Measurements from ENCODE around the gene CD320. TPM values are rescaled to one million over a fixed set of nuclear protein-coding genes. Genes with fewer than 3 reads are reported as not detected.

Gene CD320
- polyA plus RNA-seq, 1 experiment, result 22.6 TPM

DNA sequence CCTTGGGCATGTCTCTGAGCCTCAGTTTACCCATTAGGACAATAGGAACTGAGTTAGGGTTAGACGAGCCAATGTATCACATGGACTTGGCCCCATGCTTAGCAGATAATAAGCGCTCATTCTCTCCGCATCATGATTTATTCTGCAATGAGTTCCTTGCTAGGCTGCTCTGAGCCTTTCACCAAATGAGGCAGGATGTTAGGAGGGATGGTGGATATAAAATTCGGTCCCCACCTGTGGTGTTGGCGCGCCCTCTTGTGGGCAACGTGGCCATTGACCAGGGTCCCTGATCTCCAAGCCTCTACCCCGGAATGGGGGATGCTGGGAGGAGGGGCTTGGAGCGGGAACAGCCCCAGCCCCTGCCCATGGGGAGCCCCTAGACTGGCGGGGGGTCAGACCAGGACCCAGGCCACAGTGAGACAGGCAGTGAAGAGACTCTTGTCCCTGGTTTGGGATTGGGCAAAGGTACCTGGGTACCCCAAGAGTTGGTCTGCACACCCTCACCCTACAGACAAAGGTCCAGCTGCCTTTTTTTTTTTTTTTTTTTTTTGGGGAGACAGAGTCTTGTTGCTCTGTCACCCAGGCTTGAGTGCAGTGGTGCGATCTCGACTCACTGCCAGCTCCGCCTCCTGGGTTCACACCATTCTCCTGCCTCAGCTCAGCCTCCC is 55.1 kb downstream of the CD320 start:
- H3K9me3 ChIP-seq (ENCODE audit: control insufficient read depth, insufficient read depth, low read length), result no peaks in the 10 kb centered on the region
- POLR2A ChIA-PET, result interaction anchor here (0.6 to 0.7 kb wide), 2 partner anchors 216 to 347 kb away, joined by 3 to 8 read pairs; no protein-coding TSS in a partner anchor
- TF ChIP-seq, protein P1, sequence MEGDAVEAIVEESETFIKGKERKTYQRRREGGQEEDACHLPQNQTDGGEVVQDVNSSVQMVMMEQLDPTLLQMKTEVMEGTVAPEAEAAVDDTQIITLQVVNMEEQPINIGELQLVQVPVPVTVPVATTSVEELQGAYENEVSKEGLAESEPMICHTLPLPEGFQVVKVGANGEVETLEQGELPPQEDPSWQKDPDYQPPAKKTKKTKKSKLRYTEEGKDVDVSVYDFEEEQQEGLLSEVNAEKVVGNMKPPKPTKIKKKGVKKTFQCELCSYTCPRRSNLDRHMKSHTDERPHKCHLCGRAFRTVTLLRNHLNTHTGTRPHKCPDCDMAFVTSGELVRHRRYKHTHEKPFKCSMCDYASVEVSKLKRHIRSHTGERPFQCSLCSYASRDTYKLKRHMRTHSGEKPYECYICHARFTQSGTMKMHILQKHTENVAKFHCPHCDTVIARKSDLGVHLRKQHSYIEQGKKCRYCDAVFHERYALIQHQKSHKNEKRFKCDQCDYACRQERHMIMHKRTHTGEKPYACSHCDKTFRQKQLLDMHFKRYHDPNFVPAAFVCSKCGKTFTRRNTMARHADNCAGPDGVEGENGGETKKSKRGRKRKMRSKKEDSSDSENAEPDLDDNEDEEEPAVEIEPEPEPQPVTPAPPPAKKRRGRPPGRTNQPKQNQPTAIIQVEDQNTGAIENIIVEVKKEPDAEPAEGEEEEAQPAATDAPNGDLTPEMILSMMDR (IDR thresholded peaks at IDR 0.05; ENCODE audit: low read depth, low read length), result peak; percentile 99
- CTCF ChIA-PET, result interaction anchor here (0.5 to 4.4 kb wide), 13 partner anchors 9 to 363 kb away, joined by 3 to 57 read pairs (median 4); partner anchors contain the start of genes SNAPC2 and TIMM44
- no peak overlapping the region for H3K27ac ChIP-seq (ENCODE audit: low read depth, low read length)
- peaks cover 2% of the 10 kb centered on the region for H3K27me3 ChIP-seq (ENCODE audit: control insufficient read depth, insufficient read depth, low read length)
- H3K4me3 ChIP-seq (ENCODE audit: low read depth, low read length), result no peak overlapping the region
- DNase-seq (ENCODE audit: low read depth, low spot score), result peak; percentile 38

Other genes with a start within 250 kb of the CD320 start
- not detected in 2 replicates for gene FBN3, start 158.8 kb downstream of the CD320 start, polyA plus RNA-seq (2011; rRNA removed)
- 4.7 and 5.4 TPM in 2 replicates for gene CERS4, start 99.0 kb downstream of the CD320 start, polyA plus RNA-seq (2011; rRNA removed)
- 31.5 and 46.1 TPM in 2 replicates for gene NDUFA7, start 13.0 kb upstream of the CD320 start, polyA plus RNA-seq (2011; rRNA removed)
- gene RPS28, start 13.1 kb upstream of the CD320 start, polyA plus RNA-seq (2011; rRNA removed), result 424 and 658 TPM in 2 replicates
- gene KANK3, start 34.9 kb upstream of the CD320 start, polyA plus RNA-seq (2011; rRNA removed), result 0.07 TPM in 1 of 2 replicates, not detected in the other
- gene ANGPTL4, start 55.8 kb upstream of the CD320 start, polyA plus RNA-seq (2011; rRNA removed), result 1.3 and 1.7 TPM in 2 replicates
- gene RAB11B, start 82.0 kb upstream of the CD320 start, polyA plus RNA-seq (2011; rRNA removed), result 25.3 and 37.6 TPM in 2 replicates
- 14.7 and 20.0 TPM in 2 replicates for gene MARCHF2, start 104.9 kb upstream of the CD320 start, polyA plus RNA-seq (2011; rRNA removed)
- gene HNRNPM, start 136.6 kb upstream of the CD320 start, polyA plus RNA-seq (2011; rRNA removed), result 99.6 and 122 TPM in 2 replicates
- not detected in 2 replicates for gene PRAM1, start 194.3 kb upstream of the CD320 start, polyA plus RNA-seq (2011; rRNA removed)
- gene ZNF414, start 205.8 kb upstream of the CD320 start, polyA plus RNA-seq (2011; rRNA removed), result 2.0 and 3.6 TPM in 2 replicates